Motor neuron (in vitro differentiated cells): ENCODE measurements around the gene SEMA7A. TPM values are rescaled to one million over a fixed set of nuclear protein-coding genes. Genes with fewer than 3 reads are reported as not detected.

Experiments
- ATAC-seq, 8 experiments: fragments of 200-7000 bp; cut with Tn5 transposase; replicated peaks in 6 of 8; 2 replicates each; pipeline ENCODE4 v1.8.0; 2021; ENCODE audit warnings: mild to moderate bottlenecking in 8 of 8, moderate library complexity in 8 of 8
- H3K27ac ChIP-seq, 2 donors: fragments of 250-450 bp; sonication (Bioruptor Pico); 2 replicates each; pipeline ENCODE4 v1.9.0; 2021; ENCODE audit warnings: antibody characterized with exemption in 2 of 2, mild to moderate bottlenecking in 2 of 2, moderate library complexity in 1 of 2
- H3K4me1 ChIP-seq, 2 donors: fragments of 250-450 bp; sonication (Bioruptor Pico); replicated peaks in 1 of 2; 2 replicates each; pipeline ENCODE4 v1.6.1; 2021; ENCODE audit warnings: antibody characterized with exemption in 2 of 2, mild to moderate bottlenecking in 2 of 2, moderate library complexity in 1 of 2
- H3K4me3 ChIP-seq, 5 donors: fragments of 250-450 bp; sonication (Bioruptor Pico); 2 replicates each; pipeline ENCODE4 v1.9.0; 2021; ENCODE audit warnings: antibody characterized with exemption in 5 of 5, mild to moderate bottlenecking in 5 of 5, moderate library complexity in 4 of 5
- WGBS, 10 experiments: fragments of 450-650 bp; shearing (Covaris generic); methylation state at CpG; one replicate each; pipeline ENCODE4 v1.0.0; 2022; 5-methylcytosine and 5-hydroxymethylcytosine counted together
- in situ Hi-C, 9 experiments: fragments of 400-800 bp; cut with MboI; loops; one replicate each; pipeline ENCODE4 v1.15.0; 2021; ENCODE audit warnings: low sequenced_read_pairs in 9 of 9, low pct_unique_long_range_greater_than_20kb in 2 of 9; ENCODE audit not compliant: unreplicated experiment in 9 of 9
- total RNA-seq, 8 experiments: library from RNA; unstranded; fragments of 300-600 nt; gene quantifications; 2 replicates each; pipeline versions ENCODE4 v1.2.3 to v1.2.4, GENCODE V29; 2022

SEMA7A gene
- total RNA-seq, 8 experiments from 2014 or later, result 0.45 to 16.5 (median 9.6) TPM

- no peak for ATAC-seq
- in situ Hi-C loops, result no loop called here
- no peak overlapping the region for H3K4me3 ChIP-seq
- peaks cover 13 to 19% of the 10 kb centered on the region in 2 donors for H3K4me1 ChIP-seq
- H3K27ac ChIP-seq, result no peak overlapping the region
- WGBS, 10 experiments, result 40 to 100% (median 80%) methylated on average over 1 to 8 of the region's 16 CpGs; no CpG with 5 or more reads in 1 of the 10 experiments
These were observed 29.7 kb downstream of the SEMA7A start for GRCh38 chr15:74403991-74404563.

GRCh38 chr15:74403588-74403919, 30.2 kb downstream of the SEMA7A start:
- in situ Hi-C loops, result no loop called here
- H3K4me1 ChIP-seq, result peaks cover 13 to 19% of the 10 kb centered on the region in 2 donors
- no peak overlapping the region for H3K4me3 ChIP-seq
- no peak for ATAC-seq
- WGBS, 10 experiments, result 100% methylated on average over 1 to 5 of the region's 10 CpGs; no CpG with 5 or more reads in 3 of the 10 experiments
- H3K27ac ChIP-seq, result no peak overlapping the region

- in situ Hi-C loops, result no loop called here
- no peak for ATAC-seq
- Histone ChIP-seq H3K4me1 (peaks cover 13 to 18% of the 10 kb centered on the region in 2 donors), H3K4me3 (no peak overlapping the region), H3K27ac (no peak overlapping the region)
- WGBS, 10 experiments, result 65 to 93% (median 80%) methylated on average over 1 to 9 of the region's 13 CpGs; no CpG with 5 or more reads in 3 of the 10 experiments
These were observed 30.7 kb downstream of the SEMA7A start for GRCh38 chr15:74402873-74403587.

- Histone ChIP-seq H3K4me1 (peaks cover 9 to 12% of the 10 kb centered on the region in 2 donors), H3K27ac (no peak overlapping the region), H3K4me3 (no peak overlapping the region)
- no peak for ATAC-seq
- WGBS, 10 experiments, result 40 to 100% (median 73%) methylated on average over 1 of the region's 5 CpGs; no CpG with 5 or more reads in 4 of the 10 experiments
- in situ Hi-C loops, result no loop called here
These were observed 31.4 kb downstream of the SEMA7A start for GRCh38 chr15:74402337-74402841.

- Histone ChIP-seq H3K4me3 (no peak overlapping the region), H3K27ac (no peak overlapping the region), H3K4me1 (peaks cover 0 to 2% of the 10 kb centered on the region in 2 donors)
- in situ Hi-C loops, result no loop called here
- WGBS, 10 experiments, result 20 to 100% (median 91%) methylated on average over 1 to 3 of the region's 11 CpGs; no CpG with 5 or more reads in 4 of the 10 experiments
- peak in 2 of 8 experiments; percentile 70 to 72 for ATAC-seq
These were observed 32.6 kb downstream of the SEMA7A start for GRCh38 chr15:74400915-74401757.

- no peak overlapping the region for H3K27ac ChIP-seq
- no peak for ATAC-seq
- 4 to 100% (median 58%) methylated on average over 1 to 10 of the region's 10 CpGs; no CpG with 5 or more reads in 3 of the 10 experiments for WGBS, 10 experiments
- in situ Hi-C loops, result no loop called here
- peaks cover 0 to 2% of the 10 kb centered on the region in 2 donors for H3K4me1 ChIP-seq
- no peak overlapping the region for H3K4me3 ChIP-seq
These were observed 33.4 kb downstream of the SEMA7A start for GRCh38 chr15:74400313-74400860.

GRCh38 chr15:74399511-74400312, 34.0 kb downstream of the SEMA7A start:
- ATAC-seq, result no peak
- in situ Hi-C loops, result loop anchor here in 4 of 9 experiments (25.0 kb wide), 2 partner anchors 363 to 538 kb away; partner anchors contain the start of gene COX5A (in 1 of the 4)
- Histone ChIP-seq H3K27ac (no peak overlapping the region), H3K4me3 (no peak overlapping the region), H3K4me1 (peaks cover 0 to 2% of the 10 kb centered on the region in 2 donors)
- 0 to 63% (median 11%) methylated on average over 1 to 4 of the region's 5 CpGs; no CpG with 5 or more reads in 5 of the 10 experiments for WGBS, 10 experiments

GRCh38 chr15:74399100-74399499, 34.7 kb downstream of the SEMA7A start:
- no peak for ATAC-seq
- WGBS, 10 experiments, result 50 to 100% (median 92%) methylated on average over 1 to 3 of the region's 3 CpGs; no CpG with 5 or more reads in 2 of the 10 experiments
- Histone ChIP-seq H3K4me3 (no peak overlapping the region), H3K4me1 (peaks cover 0 to under 1% of the 10 kb centered on the region in 2 donors), H3K27ac (no peak overlapping the region)
- in situ Hi-C loops, result loop anchor here in 4 of 9 experiments (25.0 kb wide), 2 partner anchors 363 to 538 kb away; partner anchors contain the start of gene COX5A (in 1 of the 4)

- 40 to 100% (median 100%) methylated on average over 1 to 4 of the region's 5 CpGs; no CpG with 5 or more reads in 3 of the 10 experiments for WGBS, 10 experiments
- no peak overlapping the region for H3K27ac ChIP-seq
- H3K4me3 ChIP-seq, result no peak overlapping the region
- no peaks in the 10 kb centered on the region for H3K4me1 ChIP-seq
- in situ Hi-C loops, result loop anchor here in 4 of 9 experiments (25.0 kb wide), 2 partner anchors 364 to 539 kb away; partner anchors contain the start of gene COX5A (in 1 of the 4)
- no peak for ATAC-seq
These were observed 35.6 kb downstream of the SEMA7A start for GRCh38 chr15:74398183-74398582.

GRCh38 chr15:74397239-74398068, 36.3 kb downstream of the SEMA7A start:
- H3K4me1 ChIP-seq, result peaks cover 7% of the 10 kb centered on the region in 2 donors
- no peak for ATAC-seq
- H3K4me3 ChIP-seq, result no peak overlapping the region
- no peak overlapping the region for H3K27ac ChIP-seq
- in situ Hi-C loops, result loop anchor here in 4 of 9 experiments (25.0 kb wide), 2 partner anchors 365 to 540 kb away; partner anchors contain the start of gene COX5A (in 1 of the 4)
- WGBS, 10 experiments, result 83 to 100% methylated on average over 1 of the region's 6 CpGs; no CpG with 5 or more reads in 8 of the 10 experiments
